GM12875 (cell line): ENCODE measurements around the gene RNF112.
A peak's percentile ranks its signal among the peaks of the same experiment; 100 is the strongest.

Experiments used
- H3K4me3 ChIP-seq: one replicate; pipeline ENCODE4 v1.5.1; 2011; ENCODE audit warnings: low read depth, low read length, control low read depth
- CTCF ChIP-seq: IDR thresholded peaks from 2 replicates; pipeline ENCODE4 v1.5.1; 2011; ENCODE audit warnings: low read depth, mild to moderate bottlenecking, control low read depth, inconsistent platforms, low read length, moderate library complexity, borderline replicate concordance; ENCODE audit not compliant: insufficient read depth

RNF112 gene

GRCh38 chr17:19391432-19391831, 19.6 kb upstream of the RNF112 start:
- no peak for TF ChIP-seq CTCF
- H3K4me3 ChIP-seq = no peak overlapping the region

- TF ChIP-seq CTCF = no peak
- H3K4me3 ChIP-seq = no peak overlapping the region
Observed at GRCh38 chr17:19392303-19392702, 18.7 kb upstream of the RNF112 start.

- no peak overlapping the region for H3K4me3 ChIP-seq
- peak; percentile 44; the same call in 1 of the 2 replicates for TF ChIP-seq CTCF
Observed at GRCh38 chr17:19397556-19398041, 13.4 kb upstream of the RNF112 start.

GRCh38 chr17:19398301-19399181, 12.5 kb upstream of the RNF112 start:
- no peak for TF ChIP-seq CTCF
- H3K4me3 ChIP-seq = no peak overlapping the region

- no peak for TF ChIP-seq CTCF
- H3K4me3 ChIP-seq = no peak overlapping the region
Observed at GRCh38 chr17:19399750-19400450, 11.1 kb upstream of the RNF112 start.

- no peak for TF ChIP-seq CTCF
- H3K4me3 ChIP-seq = no peak overlapping the region
Observed at GRCh38 chr17:19401321-19402010, 9.6 kb upstream of the RNF112 start.
